ENCODE measurements around the gene PRIM1. TPM values are rescaled to one million over a fixed set of nuclear protein-coding genes. Genes with fewer than 3 reads are reported as not detected.

Gene PRIM1
- polyA plus RNA-seq, 2 of the 4 experiments (the other 2 are of a cell fraction), result 43.5 to 66.8 TPM

DNA sequence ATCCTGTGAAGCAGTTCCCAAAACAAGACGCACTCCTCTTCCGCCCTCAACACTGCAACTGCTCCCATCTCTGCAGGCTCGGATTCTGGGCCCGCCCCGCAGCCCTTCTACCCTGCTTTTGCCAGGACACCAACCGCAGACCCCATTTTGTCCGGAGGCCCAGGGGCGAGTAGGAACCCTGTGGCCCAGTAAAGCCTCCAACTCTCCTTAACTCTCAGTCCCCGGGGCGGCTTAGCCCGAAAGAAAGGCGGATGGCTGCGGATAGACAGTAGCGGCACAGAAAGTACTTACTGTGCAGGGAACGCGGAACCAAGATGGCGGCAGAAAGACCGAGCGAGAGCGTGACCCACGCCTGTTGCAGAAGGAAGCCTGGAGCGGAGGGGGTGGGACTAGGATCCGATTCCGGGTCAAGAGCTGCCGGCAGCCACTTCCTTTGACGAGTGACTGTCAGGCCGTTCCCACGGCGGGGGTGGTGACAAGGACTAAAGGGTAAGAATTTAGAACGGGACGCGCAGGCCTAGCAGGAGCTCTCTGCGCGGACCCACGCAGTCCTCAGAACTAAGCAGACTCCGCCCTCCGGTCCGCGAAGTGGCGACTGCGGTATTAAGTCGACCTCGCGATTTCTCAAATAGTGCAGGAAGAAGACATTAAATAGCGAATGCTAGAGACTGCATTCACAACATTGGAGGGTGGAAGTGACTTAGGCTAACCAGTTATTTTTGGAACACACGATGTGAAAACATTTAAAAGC, 27.0 kb downstream of the PRIM1 start, which contains the start of gene NACA:
Gene NACA (minus strand): TSS at position 328 of the 751 bp plus-strand sequence. CDS start 778 bp downstream, outside the sequence.
- Histone ChIP-seq H3K4me1 (peaks cover 34% of the 10 kb centered on the region), H3K27ac (peak within 1 kb of the TSS; percentile 96 to 99), H3K9me3 (no peaks in the 10 kb centered on the region), H3K4me3 (peak within 1 kb of the TSS; percentile 99), H3K4me2 (peak within 1 kb of the TSS; percentile 85)
- under 1% methylated on average over 46 of the region's 46 CpGs for WGBS (ENCODE audit: missing lambda C conversion rate)
- CTCF ChIA-PET, result interaction anchor here (0.7 to 2.7 kb wide), 6 partner anchors 10 to 263 kb away, joined by 3 to 8 read pairs (median 6); partner anchors contain the start of genes PRIM1 and RBMS2
- POLR2A ChIA-PET, result interaction anchor here (0.6 to 3.2 kb wide), 20 partner anchors 8 to 402 kb away, joined by 3 to 72 read pairs (median 4); partner anchors contain the start of genes NAB2, NEMP1, PRIM1 and PTGES3
- DNase-seq (ENCODE audit: low read depth in 1 of 2, low spot score in 1 of 2) (peak; percentile 99), FAIRE-seq (peak; percentile 28), ATAC-seq (peak; percentile 97 to 98)
- no peak for TF ChIP-seq ZFP36 (IDR thresholded peaks at IDR 0.05; ENCODE audit: borderline replicate concordance, partially characterized antibody)
- no peak for TF ChIP-seq SREBF2 (IDR thresholded peaks at IDR 0.05)
- peak; percentile 94 for TF ChIP-seq POLR2A (IDR thresholded peaks at IDR 0.05; ENCODE audit: low read length)
- no peak for TF ChIP-seq ZC3H11A (IDR thresholded peaks at IDR 0.05)
- peak; percentile 74 for TF ChIP-seq PBX3 (IDR thresholded peaks at IDR 0.05)
- peak in 1 of 2 experiments; percentile 32; a peak in 1 of 4 replicates for TF ChIP-seq CEBPB (IDR thresholded peaks at IDR 0.05)
- no peak for TF ChIP-seq CBX2 (IDR thresholded peaks at IDR 0.05; ENCODE audit: borderline replicate concordance, low read depth)
- TF ChIP-seq FOSB (CRISPR knock-in tag; IDR thresholded peaks at IDR 0.05), result no peak
- no peak for TF ChIP-seq ZSCAN20 (CRISPR knock-in tag; IDR thresholded peaks at IDR 0.05)
- TF ChIP-seq SMC3 (IDR thresholded peaks at IDR 0.05), result no peak
- TF ChIP-seq MAZ (IDR thresholded peaks at IDR 0.05; ENCODE audit: borderline replicate concordance, low read depth, low read length), result peak; percentile 66; the same call in 1 of the 2 replicates
- TF ChIP-seq RCOR1 (IDR thresholded peaks at IDR 0.05; ENCODE audit: low read depth, low read length), result no peak
- TF ChIP-seq RARB (CRISPR knock-in tag; IDR thresholded peaks at IDR 0.05), result no peak
- TF ChIP-seq, protein P1, sequence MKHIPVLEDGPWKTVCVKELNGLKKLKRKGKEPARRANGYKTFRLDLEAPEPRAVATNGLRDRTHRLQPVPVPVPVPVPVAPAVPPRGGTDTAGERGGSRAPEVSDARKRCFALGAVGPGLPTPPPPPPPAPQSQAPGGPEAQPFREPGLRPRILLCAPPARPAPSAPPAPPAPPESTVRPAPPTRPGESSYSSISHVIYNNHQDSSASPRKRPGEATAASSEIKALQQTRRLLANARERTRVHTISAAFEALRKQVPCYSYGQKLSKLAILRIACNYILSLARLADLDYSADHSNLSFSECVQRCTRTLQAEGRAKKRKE (CRISPR knock-in tag; IDR thresholded peaks at IDR 0.05; ENCODE audit: low read depth), result no peak
- TF ChIP-seq TP53 (CRISPR knock-in tag; IDR thresholded peaks at IDR 0.05), result peak; percentile 36; the same call in 1 of the 2 replicates
- TF ChIP-seq MAFK (IDR thresholded peaks at IDR 0.05; ENCODE audit: partially characterized antibody), result no peak
- peak; percentile 83 for TF ChIP-seq PHF8 (IDR thresholded peaks at IDR 0.05; ENCODE audit: borderline replicate concordance, low read depth)
- TF ChIP-seq HDAC2 (IDR thresholded peaks at IDR 0.05), result no peak
- TF ChIP-seq EHMT2 (IDR thresholded peaks at IDR 0.05; ENCODE audit: low read depth), result no peak
- TF ChIP-seq HEYL (CRISPR knock-in tag; IDR thresholded peaks at IDR 0.05), result no peak
- TF ChIP-seq RFX5 (IDR thresholded peaks at IDR 0.05), result no peak
- no peak for TF ChIP-seq HOXB5 (CRISPR knock-in tag; IDR thresholded peaks at IDR 0.05)
- TF ChIP-seq USF2 (IDR thresholded peaks at IDR 0.05), result 0 out of 2 replicates have a peak, but pooled peaks have one; percentile 26
- TF ChIP-seq EP300 (IDR thresholded peaks at IDR 0.05), result no peak
- TF ChIP-seq, protein P2, sequence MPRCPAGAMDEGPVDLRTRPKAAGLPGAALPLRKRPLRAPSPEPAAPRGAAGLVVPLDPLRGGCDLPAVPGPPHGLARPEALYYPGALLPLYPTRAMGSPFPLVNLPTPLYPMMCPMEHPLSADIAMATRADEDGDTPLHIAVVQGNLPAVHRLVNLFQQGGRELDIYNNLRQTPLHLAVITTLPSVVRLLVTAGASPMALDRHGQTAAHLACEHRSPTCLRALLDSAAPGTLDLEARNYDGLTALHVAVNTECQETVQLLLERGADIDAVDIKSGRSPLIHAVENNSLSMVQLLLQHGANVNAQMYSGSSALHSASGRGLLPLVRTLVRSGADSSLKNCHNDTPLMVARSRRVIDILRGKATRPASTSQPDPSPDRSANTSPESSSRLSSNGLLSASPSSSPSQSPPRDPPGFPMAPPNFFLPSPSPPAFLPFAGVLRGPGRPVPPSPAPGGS (IDR thresholded peaks at IDR 0.05), result peak; percentile 93
- no peak for TF ChIP-seq CBX8 (IDR thresholded peaks at IDR 0.05)
- TF ChIP-seq HES2 (IDR thresholded peaks at IDR 0.05), result no peak
- TF ChIP-seq ZNF302 (CRISPR knock-in tag; IDR thresholded peaks at IDR 0.05), result no peak
- 0 out of 2 replicates have a peak, but pooled peaks have one; percentile 17 for TF ChIP-seq FOXS1 (CRISPR knock-in tag; IDR thresholded peaks at IDR 0.05)
- 0 out of 2 replicates have a peak, but pooled peaks have one; percentile 38 for TF ChIP-seq REST (IDR thresholded peaks at IDR 0.05)
- TF ChIP-seq POLR2AphosphoS2 (conservative IDR thresholded peaks at IDR 0.05; ENCODE audit: low read length), result no peak
- TF ChIP-seq RNF2 (IDR thresholded peaks at IDR 0.05; ENCODE audit: borderline replicate concordance, low read depth), result no peak
- no peak for TF ChIP-seq TFCP2L1 (CRISPR knock-in tag; IDR thresholded peaks at IDR 0.05)
- TF ChIP-seq MYC (IDR thresholded peaks at IDR 0.05; ENCODE audit: borderline replicate concordance, low read length), result peak; percentile 99

Measured in A549 (cell line).